GM20000 (cell line): ENCODE measurements around the gene CAPN3.

Experiments used
- DNase-seq: peaks from one replicate; pipeline ENCODE4 v3.0.0; 2012; ENCODE audit warnings: low spot score
- CTCF ChIP-seq: IDR thresholded peaks from 2 replicates; pipeline ENCODE4 v1.5.1; 2012; ENCODE audit warnings: mild to moderate bottlenecking, control low read depth; ENCODE audit errors: extremely low read depth, missing control alignments

Gene CAPN3

GRCh38 chr15:42421376-42421775, 62.1 kb downstream of the CAPN3 start:
- DNase-seq: no peak
- no peak for TF ChIP-seq CTCF

GRCh38 chr15:42427429-42428223, 68.3 kb downstream of the CAPN3 start:
- no peak for TF ChIP-seq CTCF
- DNase-seq: no peak

- DNase-seq: no peak
- TF ChIP-seq CTCF: no peak
Measured at GRCh38 chr15:42444415-42445063, 85.2 kb downstream of the CAPN3 start.

- TF ChIP-seq CTCF: no peak
- DNase-seq: no peak
Measured at GRCh38 chr15:42445551-42445950, 86.2 kb downstream of the CAPN3 start.

GRCh38 chr15:42447599-42447998, 88.3 kb downstream of the CAPN3 start:
- no peak for TF ChIP-seq CTCF
- no peak for DNase-seq

- no peak for TF ChIP-seq CTCF
- no peak for DNase-seq
Measured at GRCh38 chr15:42448281-42448680, 89.0 kb downstream of the CAPN3 start.

- no peak for DNase-seq
Measured at GRCh38 chr15:42449770-42450424, 90.6 kb downstream of the CAPN3 start.

More at GRCh38 chr15:42449770-42450424, 90.6 kb downstream of the CAPN3 start:
- no peak for TF ChIP-seq CTCF
